Activated T-helper 1 cell treated with anti-CD3 and anti-CD28 coated beads, Interleukin-2, amount 50 U/mL, for 16 hours (primary cell): ENCODE data around the gene LRRC8C.
A peak's percentile ranks its signal among the peaks of the same experiment; 100 is the strongest.

Source experiments
- DNase-seq, 2 donors: peaks; one replicate each; pipeline ENCODE4 v3.0.0-alpha.2; 2020; ENCODE audit warnings: low read depth in 1 of 2, low spot score in 1 of 2

The LRRC8C gene

DNA sequence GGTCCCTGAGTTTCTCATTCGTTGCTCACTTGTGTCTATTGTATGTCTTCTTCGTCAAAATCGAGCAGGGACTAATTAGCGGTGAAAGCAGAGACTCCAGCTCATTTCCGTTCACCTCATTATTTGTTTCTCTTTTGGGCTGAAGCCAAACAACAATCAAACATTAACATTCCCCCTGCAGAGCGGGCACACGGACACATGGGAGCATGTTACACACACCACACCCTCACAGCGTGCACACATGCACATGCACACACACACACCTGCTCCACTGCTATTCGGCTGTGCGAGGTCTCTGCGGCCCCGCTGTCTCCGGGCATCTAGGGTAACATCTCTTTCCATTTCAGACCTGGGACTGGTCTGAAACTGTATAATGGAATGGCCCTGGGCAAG is 129.5 kb downstream of the LRRC8C start:
- no peak for DNase-seq

DNA sequence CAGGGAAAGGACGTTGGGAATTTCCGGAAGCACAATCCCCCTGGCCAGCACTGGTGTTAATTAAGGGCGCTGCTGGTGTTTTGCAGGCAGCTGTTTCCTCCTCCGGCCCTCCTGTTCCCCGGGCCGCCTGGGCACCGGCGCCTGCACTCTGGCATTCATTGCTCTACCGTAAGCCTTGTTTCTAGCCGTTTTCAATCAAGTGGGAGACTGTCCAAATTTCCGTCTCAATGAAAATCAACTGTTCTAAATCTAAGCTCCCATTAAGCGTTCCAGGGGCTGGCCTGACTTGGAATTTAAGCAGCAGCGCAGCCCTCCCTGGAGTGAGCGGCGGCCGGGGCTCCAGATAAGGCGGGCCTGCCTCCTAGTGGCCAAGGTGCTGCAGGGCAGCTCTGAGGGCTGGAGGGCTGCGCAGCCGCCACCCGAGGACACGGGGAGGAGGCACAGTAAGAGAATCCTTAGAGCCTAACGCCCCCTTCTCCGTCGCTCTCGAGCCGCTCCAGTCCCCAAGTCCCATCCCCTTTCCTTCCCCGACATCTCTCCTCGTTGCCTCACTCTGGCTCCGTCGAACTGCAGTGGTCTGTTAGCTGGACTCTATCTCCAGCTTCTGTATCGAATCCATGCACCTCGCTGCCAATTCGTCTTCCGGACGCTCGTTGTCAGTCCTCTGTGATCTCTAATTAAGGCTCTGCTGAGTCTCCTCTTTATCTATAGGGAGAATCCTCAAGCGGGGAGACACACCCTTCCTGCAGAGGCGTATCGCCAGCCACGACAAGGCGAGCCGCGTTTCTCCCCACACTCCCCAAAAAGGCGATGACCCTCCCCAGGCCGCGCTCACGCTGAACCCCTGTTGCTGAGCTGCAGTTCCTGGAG is 130.1 kb downstream of the LRRC8C start:
- peak; percentile 75 to 79 for DNase-seq

DNA sequence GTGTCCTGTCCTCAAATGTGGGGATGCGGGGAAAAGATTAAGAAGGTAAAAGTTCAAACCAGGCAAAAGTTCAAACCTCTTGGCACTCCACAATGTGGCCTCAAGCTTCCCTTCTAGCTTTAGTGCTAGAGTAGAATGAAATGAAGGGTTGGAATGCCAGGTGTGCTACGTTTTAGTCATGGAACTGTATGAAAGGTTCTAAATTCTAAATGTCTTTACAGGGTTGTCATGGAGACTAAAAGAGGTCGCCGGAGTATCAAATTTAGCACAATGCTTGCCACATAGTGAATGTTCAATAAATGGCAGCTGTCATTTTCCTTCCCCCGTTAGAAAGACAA is 130.7 kb downstream of the LRRC8C start:
- no peak for DNase-seq

DNA sequence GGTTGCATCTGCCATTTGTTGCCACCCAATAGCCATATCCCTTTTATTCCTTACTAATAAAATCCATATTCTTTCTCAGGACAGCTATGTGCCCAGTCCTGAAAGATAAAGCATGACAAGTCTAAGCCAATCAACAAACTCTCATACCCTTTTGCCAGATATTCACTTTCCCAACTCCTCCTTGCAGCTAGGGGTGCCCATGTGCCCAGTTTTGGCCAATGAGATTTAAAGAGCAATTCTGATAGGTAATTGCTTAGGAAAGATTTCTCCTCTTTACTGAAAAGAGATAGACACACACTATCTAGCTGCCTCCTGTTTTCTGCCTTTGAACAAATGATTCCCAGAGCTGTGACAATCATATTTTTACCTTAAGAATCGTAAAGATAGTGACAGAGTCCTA is 132.9 kb downstream of the LRRC8C start:
- DNase-seq, result no peak

DNA sequence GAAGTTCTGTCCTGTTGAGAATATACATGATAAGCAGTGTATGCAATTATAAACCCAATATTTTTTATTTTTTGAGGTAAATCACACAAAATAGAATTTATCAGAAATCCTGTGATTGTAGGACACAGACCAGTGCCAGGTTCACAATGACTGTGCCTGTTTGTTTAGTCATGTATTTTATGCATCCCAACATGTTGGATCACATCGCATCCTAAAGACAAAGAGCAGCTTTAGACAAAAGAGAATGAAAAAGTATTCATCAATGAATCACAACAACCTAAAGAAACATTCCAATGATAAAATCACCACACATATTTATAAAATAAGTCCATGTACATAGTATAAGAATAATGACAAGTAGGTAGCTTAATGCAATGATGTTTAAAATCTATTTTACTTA is 134.7 kb downstream of the LRRC8C start:
- DNase-seq, result no peak
